HEK293T (cell line): ENCODE results near the gene CDS2.

ENCODE experiments used
- CTCF ChIA-PET: fragments of 350-600 bp; formaldehyde crosslinking; extraction: SDS; loops from one replicate; lab custom pipeline; 2021; ENCODE audit warnings: antibody characterized with exemption, inconsistent platforms; lab: Yijun Ruan, JAX
- POLR2A ChIA-PET: fragments of 350-600 bp; formaldehyde crosslinking; extraction: SDS; loops from one replicate; lab custom pipeline; 2020; ENCODE audit warnings: antibody characterized with exemption, inconsistent platforms; lab: Yijun Ruan, JAX
- DNase-seq: peaks from one replicate; pipeline ENCODE4 v3.0.0; 2012; ENCODE audit warnings: mixed read lengths; ENCODE audit errors: extremely low spot score
- ARNT ChIP-seq: fragments of 450-650 bp; IDR thresholded peaks from 2 replicates; pipeline ENCODE4 v1.6.1; 2017; ENCODE audit warnings: mild to moderate bottlenecking
- BHLHE40 ChIP-seq: fragments of 450-650 bp; IDR thresholded peaks from 2 replicates; pipeline ENCODE4 v1.6.1; 2016; ENCODE audit warnings: mild to moderate bottlenecking, moderate library complexity, borderline replicate concordance
- CTBP1 ChIP-seq: fragments of 450-650 bp; IDR thresholded peaks from 2 replicates; pipeline ENCODE4 v1.6.1; 2016; ENCODE audit warnings: borderline replicate concordance
- ELF4 ChIP-seq: fragments of 450-650 bp; IDR thresholded peaks from 2 replicates; pipeline ENCODE4 v1.6.1; 2017; ENCODE audit warnings: antibody characterized with exemption
- FOXA1 ChIP-seq: fragments of 450-650 bp; IDR thresholded peaks from 2 replicates; pipeline ENCODE4 v1.6.1; 2016; ENCODE audit warnings: mild to moderate bottlenecking
- FOXK2 ChIP-seq: fragments of 450-650 bp; IDR thresholded peaks from 2 replicates; pipeline ENCODE4 v1.6.1; 2016; ENCODE audit warnings: mild to moderate bottlenecking
- FOXM1 ChIP-seq: fragments of 450-650 bp; IDR thresholded peaks from 2 replicates; pipeline ENCODE4 v1.6.1; 2017; ENCODE audit warnings: mild to moderate bottlenecking, borderline replicate concordance
- HDGF ChIP-seq: fragments of 450-650 bp; IDR thresholded peaks from 2 replicates; pipeline ENCODE4 v1.6.1; 2017; ENCODE audit warnings: antibody characterized with exemption, borderline replicate concordance
- L3MBTL2 ChIP-seq: fragments of 450-650 bp; conservative IDR thresholded peaks from 2 replicates; pipeline ENCODE4 v1.6.1; 2016; ENCODE audit warnings: mild to moderate bottlenecking
- LEF1 ChIP-seq: fragments of 450-650 bp; IDR thresholded peaks from 2 replicates; pipeline ENCODE4 v1.6.1; 2017; ENCODE audit warnings: mild to moderate bottlenecking, borderline replicate concordance
- NFRKB ChIP-seq: fragments of 450-650 bp; IDR thresholded peaks from 2 replicates; pipeline ENCODE4 v1.6.1; 2016; ENCODE audit warnings: mild to moderate bottlenecking, moderate library complexity
- PKNOX1 ChIP-seq: fragments of 450-650 bp; IDR thresholded peaks from 2 replicates; pipeline ENCODE4 v1.6.1; 2016
- SP1 ChIP-seq: fragments of 450-650 bp; IDR thresholded peaks from 2 replicates; pipeline ENCODE4 v1.6.1; 2017
- SUZ12 ChIP-seq: fragments of 450-650 bp; IDR thresholded peaks from 2 replicates; pipeline ENCODE4 v1.6.1; 2016; ENCODE audit warnings: mild to moderate bottlenecking
- TARDBP ChIP-seq: fragments of 450-650 bp; IDR thresholded peaks from 2 replicates; pipeline ENCODE4 v1.6.1; 2016
- ZNF384 ChIP-seq: fragments of 450-650 bp; IDR thresholded peaks from 2 replicates; pipeline ENCODE4 v1.6.1; 2016

CDS2 gene

GRCh38 chr20:5113615-5113986, 13.2 kb upstream of the CDS2 start:
- no peak for DNase-seq
- CTCF ChIA-PET, result no interaction called here
- POLR2A ChIA-PET, result no interaction called here
- no peak for TF ChIP-seq TARDBP
- TF ChIP-seq ZNF384, result no peak
- no peak for TF ChIP-seq BHLHE40
- TF ChIP-seq CTBP1, result no peak
- no peak for TF ChIP-seq FOXK2
- no peak for TF ChIP-seq ARNT
- TF ChIP-seq SP1, result no peak
- TF ChIP-seq FOXM1, result no peak
- no peak for TF ChIP-seq L3MBTL2
- TF ChIP-seq ELF4, result no peak
- no peak for TF ChIP-seq FOXA1
- no peak for TF ChIP-seq NFRKB
- no peak for TF ChIP-seq HDGF
- TF ChIP-seq SUZ12, result no peak
- no peak for TF ChIP-seq LEF1

DNA sequence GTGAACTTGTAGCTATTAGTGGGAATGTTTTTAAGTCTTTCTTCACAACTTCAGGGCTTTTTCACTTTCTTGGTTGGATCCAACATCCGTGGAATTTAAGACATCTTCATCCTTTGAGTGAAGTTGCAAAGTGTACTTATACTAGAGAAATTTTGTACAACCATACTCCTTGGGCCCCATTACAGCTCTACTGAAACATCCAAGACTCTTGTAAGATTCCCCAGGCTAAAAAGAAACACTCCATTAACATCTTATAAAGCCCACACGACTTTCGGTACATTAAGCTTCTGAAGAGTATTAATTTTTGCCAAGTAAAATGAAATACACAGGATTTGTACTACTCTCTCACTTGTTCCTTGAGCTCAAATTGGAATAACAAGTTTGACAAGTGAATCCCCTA, 12.4 kb upstream of the CDS2 start:
- CTCF ChIA-PET, result interaction anchor here (1.5 kb wide), 1 partner anchor 12 kb away, joined by 5 read pairs; the partner anchor contains the start of gene CDS2
- POLR2A ChIA-PET, result no interaction called here
- DNase-seq, result no peak
- TF ChIP-seq PKNOX1 (no peak), BHLHE40 (no peak), NFRKB (no peak), CTBP1 (no peak), HDGF (no peak), FOXK2 (no peak), LEF1 (no peak), SP1 (no peak), ARNT (no peak), SUZ12 (no peak), ELF4 (no peak)

GRCh38 chr20:5116875-5117274, 9.9 kb upstream of the CDS2 start:
- no peak for DNase-seq
- ChIA-PET CTCF (no interaction called here), POLR2A (interaction anchor here (1.2 kb wide), 1 partner anchor 75 kb away, joined by 3 read pairs; no protein-coding TSS in a partner anchor)
- no peak for TF ChIP-seq FOXA1
- no peak for TF ChIP-seq SUZ12
- TF ChIP-seq ELF4, result no peak
- TF ChIP-seq FOXK2, result no peak
- no peak for TF ChIP-seq LEF1
- no peak for TF ChIP-seq PKNOX1
- no peak for TF ChIP-seq L3MBTL2
- TF ChIP-seq FOXM1, result no peak
- no peak for TF ChIP-seq ARNT
- TF ChIP-seq TARDBP, result no peak
- no peak for TF ChIP-seq NFRKB
- TF ChIP-seq ZNF384, result no peak
- TF ChIP-seq CTBP1, result no peak

DNA sequence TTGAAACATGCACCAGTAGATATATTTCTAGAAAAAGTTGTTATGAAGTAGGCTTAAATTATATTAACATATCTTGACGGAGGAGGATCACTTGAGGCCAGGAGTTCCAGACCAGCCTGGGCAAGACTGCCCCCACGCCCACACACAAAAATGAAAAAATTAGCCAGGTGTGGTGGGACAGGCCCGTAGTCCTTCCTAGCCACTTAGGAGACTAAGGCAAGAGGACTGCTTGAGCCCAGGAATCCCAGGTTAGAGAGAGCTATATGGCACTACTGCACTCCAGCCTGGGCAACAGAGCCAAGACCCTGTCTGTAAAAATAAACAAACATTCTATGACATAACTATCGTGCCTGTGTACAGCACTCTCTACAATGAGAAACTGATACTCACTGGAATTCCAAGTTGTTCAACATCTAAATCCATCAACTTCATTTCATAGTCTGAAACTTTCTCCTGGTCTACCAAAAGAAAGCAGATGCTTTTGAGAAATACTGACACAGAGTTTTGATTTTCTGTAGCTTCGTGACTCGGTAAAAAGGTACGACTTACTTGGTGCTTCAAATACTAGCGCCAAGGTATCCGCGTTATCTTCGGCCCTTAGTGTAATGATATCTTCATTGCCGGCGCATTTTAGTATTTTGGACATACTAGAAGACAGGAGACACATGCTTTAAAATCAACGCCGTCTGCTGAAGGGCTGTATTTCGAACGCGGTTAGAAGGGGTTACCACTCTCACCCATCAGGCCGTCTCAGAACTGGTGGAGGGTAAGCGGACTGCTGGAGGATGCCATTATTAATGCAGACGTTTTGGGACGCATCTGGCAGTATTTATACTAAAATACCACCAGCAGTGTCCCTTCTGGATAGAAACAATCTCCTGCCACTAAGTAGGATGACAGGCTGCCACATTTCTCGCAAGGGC, 8.3 kb upstream of the CDS2 start:
- ChIA-PET POLR2A (interaction anchor here (1.4 to 2.3 kb wide), 4 partner anchors 15 to 359 kb away, joined by 3 to 20 read pairs (median 6); no protein-coding TSS in a partner anchor), CTCF (no interaction called here)
- no peak for DNase-seq
- TF ChIP-seq HDGF (no peak), FOXK2 (no peak), NFRKB (no peak), SP1 (no peak), FOXA1 (no peak), ELF4 (no peak), FOXM1 (no peak), ARNT (no peak), L3MBTL2 (no peak), ZNF384 (no peak)

DNA sequence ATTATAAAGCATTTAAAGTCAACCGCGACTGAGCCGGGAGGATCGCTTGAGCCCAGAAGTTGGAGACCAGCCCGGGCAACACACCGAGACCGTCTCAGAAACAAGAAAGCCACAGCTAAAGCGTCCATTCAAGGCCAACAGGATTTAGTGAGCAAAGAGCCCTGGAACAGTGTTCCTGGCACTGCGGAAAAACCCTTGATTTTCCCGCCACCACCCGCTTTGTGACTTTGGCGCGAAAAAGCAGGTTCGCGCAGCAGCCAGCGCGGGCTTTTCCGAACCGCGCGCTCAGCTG, 7.7 kb upstream of the CDS2 start:
- DNase-seq, result no peak
- TF ChIP-seq ELF4 (no peak), NFRKB (no peak), SUZ12 (no peak), BHLHE40 (no peak), FOXK2 (no peak), ZNF384 (no peak), TARDBP (no peak), CTBP1 (no peak), FOXM1 (no peak), L3MBTL2 (no peak), FOXA1 (no peak), ARNT (no peak), PKNOX1 (no peak), LEF1 (no peak), SP1 (no peak), HDGF (no peak)
- POLR2A ChIA-PET, result interaction anchor here (1.0 to 2.3 kb wide), 9 partner anchors 12 to 360 kb away, joined by 3 to 20 read pairs (median 5); no protein-coding TSS in a partner anchor
- CTCF ChIA-PET, result interaction anchor here (1.9 kb wide), 1 partner anchor 73 kb away, joined by 7 read pairs; no protein-coding TSS in a partner anchor
